GM12878 (cell line): ENCODE results near the gene ALDH1A1. TPM values are rescaled to one million over a fixed set of nuclear protein-coding genes. Genes with fewer than 3 reads are reported as not detected.

ENCODE experiments used
- ATAC-seq: fragments of 200-7000 bp; cut with Tn5 transposase; 3 replicates; pipeline ENCODE4 v1.9.1; 2020; ENCODE audit warnings: mild to moderate bottlenecking, moderate library complexity
- BruUV-seq: library from RNA; stranded (reverse); fragments of 400-500 nt; replicated peaks from 2 replicates; lab custom pipeline; 2021; lab: Mats Ljungman, UMichigan
- CTCF ChIA-PET: fragments of 300-600 bp; sonication (Branson Sonifier 250); formaldehyde crosslinking; extraction: SDS; loops from one replicate; lab custom pipeline; 2021; ENCODE audit warnings: inconsistent platforms; lab: Yijun Ruan, JAX
- POLR2A ChIA-PET: fragments of 350-600 bp; formaldehyde crosslinking; extraction: SDS; loops from one replicate; lab custom pipeline; 2021; ENCODE audit warnings: inconsistent platforms; lab: Charles Lee
- RAD21 ChIA-PET: fragments of 300-600 bp; sonication (Branson Sonifier 250); formaldehyde crosslinking; loops from one replicate; lab custom pipeline; 2023; ENCODE audit warnings: antibody characterized with exemption; ENCODE audit not compliant: unreplicated experiment; lab: Charles Lee
- SMC1A ChIA-PET: fragments of 300-600 bp; sonication (Branson Sonifier 250); formaldehyde crosslinking; loops from one replicate; lab custom pipeline; 2023; ENCODE audit not compliant: unreplicated experiment, uncharacterized antibody; lab: Charles Lee
- DNase-seq: peaks from one replicate; pipeline ENCODE4 v3.0.0-alpha.2; 2011; ENCODE audit warnings: low read depth, low spot score
- FAIRE-seq: peaks from 3 replicates; lab custom pipeline; 2011; peaks lifted over from hg19 to GRCh38; lab: Jason Lieb, UNC
- H2AFZ ChIP-seq: 2 replicates; pipeline ENCODE4 v1.6.0; 2011; ENCODE audit warnings: low read depth, low read length, control low read depth; ENCODE audit not compliant: control insufficient read depth
- H3K27ac ChIP-seq: 2 replicates; pipeline ENCODE4 v1.5.1; 2011; ENCODE audit warnings: control low read depth; ENCODE audit not compliant: control insufficient read depth, insufficient read depth
- H3K27me3 ChIP-seq, 2 experiments: replicated peaks in 1 of 2; 2 replicates each; pipeline versions ENCODE4 v1.6.0 to v1.6.1; 2011; ENCODE audit warnings: low read length in 1 of 2; ENCODE audit not compliant: control insufficient read depth in 2 of 2, insufficient read depth in 2 of 2
- H3K36me3 ChIP-seq, 2 experiments: 2 replicates each; pipeline ENCODE4 v1.5.1; 2011; ENCODE audit warnings: low read length in 1 of 2; ENCODE audit not compliant: control insufficient read depth in 2 of 2, insufficient read depth in 2 of 2
- H3K4me1 ChIP-seq: 2 replicates; pipeline ENCODE4 v1.6.1; 2011; ENCODE audit warnings: mild to moderate bottlenecking, low read length, moderate library complexity, mixed read lengths; ENCODE audit not compliant: control insufficient read depth, insufficient read depth
- H3K4me2 ChIP-seq: 2 replicates; pipeline ENCODE4 v1.6.0; 2011; ENCODE audit warnings: control low read depth; ENCODE audit not compliant: control insufficient read depth, insufficient read depth
- H3K4me3 ChIP-seq: fragments of 200-600 bp; sonication (generic); 2 replicates; pipeline ENCODE4 v1.5.1; 2016
- H3K79me2 ChIP-seq: 2 replicates; pipeline ENCODE4 v1.6.0; 2011; ENCODE audit warnings: low read length; ENCODE audit not compliant: control insufficient read depth, insufficient read depth
- H3K9ac ChIP-seq: 2 replicates; pipeline ENCODE4 v1.8.0; 2011; ENCODE audit warnings: low read length, control low read depth, mixed read lengths; ENCODE audit not compliant: control insufficient read depth, insufficient read depth
- H3K9me3 ChIP-seq: replicated peaks from 3 replicates; pipeline ENCODE4 v1.5.1; 2011; ENCODE audit warnings: mild to moderate bottlenecking, low read length; ENCODE audit not compliant: control insufficient read depth, insufficient read depth
- H4K20me1 ChIP-seq: 2 replicates; pipeline ENCODE4 v1.6.0; 2011; ENCODE audit not compliant: control insufficient read depth, insufficient read depth
- BCL3 ChIP-seq: IDR thresholded peaks from 2 replicates; pipeline ENCODE4 v1.6.1; 2011; ENCODE audit warnings: borderline replicate concordance, low read depth, mild to moderate bottlenecking, moderate library complexity, low read length; ENCODE audit not compliant: insufficient read depth, poor library complexity, severe bottlenecking
- ESRRA ChIP-seq: IDR thresholded peaks from 2 replicates; pipeline ENCODE4 v1.6.1; 2012; ENCODE audit warnings: mild to moderate bottlenecking, low read length, improper control_type of control experiment
- LARP7 ChIP-seq: fragments of 450-650 bp; IDR thresholded peaks from 2 replicates; pipeline ENCODE4 v1.6.1; 2017; ENCODE audit warnings: mild to moderate bottlenecking
- MTA3 ChIP-seq: IDR thresholded peaks from 2 replicates; pipeline ENCODE4 v1.6.1; 2012; ENCODE audit warnings: low read length, inconsistent platforms, borderline replicate concordance
- PAX5 ChIP-seq: IDR thresholded peaks from 2 replicates; pipeline ENCODE4 v1.6.1; 2011; ENCODE audit warnings: low read depth, low read length, borderline replicate concordance
- SMAD1 ChIP-seq: fragments of 450-650 bp; IDR thresholded peaks from 2 replicates; pipeline ENCODE4 v1.6.1; 2018; ENCODE audit warnings: mild to moderate bottlenecking, low read depth; ENCODE audit not compliant: partially characterized antibody
- SMC3 ChIP-seq: IDR thresholded peaks from 2 replicates; pipeline ENCODE4 v1.6.1; 2011; ENCODE audit warnings: low read length, improper control_type of control experiment, borderline replicate concordance
- WGBS: methylation state at CpG from one replicate; pipeline ENCODE4 v1.1.6; 2016; ENCODE audit warnings: low lambda C conversion rate; ENCODE audit not compliant: insufficient replicate concordance, insufficient coverage; ENCODE audit errors: missing lambda C conversion rate; 5-methylcytosine and 5-hydroxymethylcytosine counted together
- in situ Hi-C: fragments of 300-500 bp; cut with MboI; formaldehyde crosslinking; loops from 9 replicates; pipeline ENCODE4 v1.14.3; 2018; ENCODE audit warnings: mixed read lengths
- intact Hi-C: fragments of 100-400 bp; cut with micrococcal nuclease; formaldehyde crosslinking; loops from one replicate; pipeline ENCODE4 v1.14.2; 2022; ENCODE audit not compliant: unreplicated experiment
- polyA plus RNA-seq, 11 experiments: library from polyadenylated mRNA; depleted of rRNA in 4 of 11; unstranded in 6 of 11; stranded (reverse) in 5 of 11; fragments of >200 nt; fragmentation: Nextera tagmentation in 4 of 11; fragmentation: Illumina TruSeq in 1 of 11; extraction: Ambion mirVana in 4 of 11; extraction: Trizol in 1 of 11; gene quantifications; 1 replicate in 1 of 11; 2 replicates in 10 of 11; pipeline versions ENCODE4 v1.2.1 to v1.2.3, GENCODE V29; 2011 to 2016; ENCODE audit warnings: inconsistent platforms in 2 of 11, missing spikeins in 2 of 11, low read depth in 1 of 11
- total RNA-seq, 4 experiments: library from RNA; depleted of rRNA in 3 of 4; stranded (reverse); fragments of >200 nt in 3 of 4; fragmentation: Illumina TruSeq in 1 of 4; extraction: Trizol in 1 of 4; gene quantifications; 2 replicates each; pipeline versions ENCODE4 v1.2.1 to v1.2.3, GENCODE V29; 2013 to 2021

Gene ALDH1A1
- total and polyA plus RNA-seq, 10 of the 15 experiments (the other 5 are each of a cell fraction or from before 2014, with no cell fraction given): 0.03 to 0.54 TPM; not detected in 8

GRCh38 chr9:72983512-72984225 lies 30.8 kb upstream of the ALDH1A1 start:
- no TSS peak for BruUV-seq
- in situ Hi-C loops: no loop called here
- Histone ChIP-seq H3K79me2 (no peaks in the 10 kb centered on the region), H2AFZ (no peak overlapping the region), H3K27me3 (no peaks in the 10 kb centered on the region), H3K27ac (no peak overlapping the region), H4K20me1 (no peaks in the 10 kb centered on the region)
- no peak for ATAC-seq
- SMC1A ChIA-PET: no interaction called here
- intact Hi-C loops: no loop called here
- TF ChIP-seq SMAD1 (no peak), BCL3 (no peak), MTA3 (no peak), ESRRA (no peak), LARP7 (no peak), PAX5 (no peak), SMC3 (no peak)
- TF ChIP-seq, all 136 proteins: peak for 0
- no peak overlapping the region for H3K9ac ChIP-seq
- H3K36me3 ChIP-seq: no peaks in the 10 kb centered on the region
- FAIRE-seq: no peak
- ChIA-PET POLR2A (no interaction called here), CTCF (interaction anchor here (0.8 kb wide), 1 partner anchor 39 kb away, joined by 3 read pairs; no protein-coding TSS in a partner anchor), RAD21 (no interaction called here)
- no peak for DNase-seq
- H3K4me2 ChIP-seq: no peak overlapping the region
- no peaks in the 10 kb centered on the region for H3K4me1 ChIP-seq
- H3K4me3 ChIP-seq: no peak overlapping the region
- 18% methylated on average over 5 of the region's 5 CpGs for WGBS
- H3K9me3 ChIP-seq: no peaks in the 10 kb centered on the region
